Nephron progenitor cell (in vitro differentiated cells): ENCODE measurements around the gene SLC30A3.

ENCODE experiments used
- DNase-seq: peaks from one replicate; pipeline ENCODE4 v3.0.0; 2021
- H3K27ac Mint-ChIP-seq: 2 replicates; pipeline ENCODE4 v1.8.0; 2021; ENCODE audit warnings: mild to moderate bottlenecking, moderate library complexity, mixed read lengths
- H3K27me3 Mint-ChIP-seq: 2 replicates; pipeline ENCODE4 v1.8.0; 2021; ENCODE audit warnings: mild to moderate bottlenecking, low read depth, mixed read lengths; ENCODE audit not compliant: poor library complexity
- H3K36me3 Mint-ChIP-seq: 2 replicates; pipeline ENCODE4 v1.8.0; 2021; ENCODE audit warnings: low read depth, mixed read lengths
- H3K4me1 Mint-ChIP-seq: 2 replicates; pipeline ENCODE4 v1.8.0; 2021; ENCODE audit warnings: mixed read lengths
- H3K4me3 Mint-ChIP-seq: 2 replicates; pipeline ENCODE4 v1.8.0; 2021; ENCODE audit warnings: mild to moderate bottlenecking, moderate library complexity, mixed read lengths
- H3K9me3 Mint-ChIP-seq: 2 replicates; pipeline ENCODE4 v1.8.0; 2021; ENCODE audit warnings: mild to moderate bottlenecking, moderate library complexity, mixed read lengths
- CTCF ChIP-seq: fragments of 200-600 bp; sonication (generic); IDR thresholded peaks from 2 replicates; pipeline ENCODE4 v1.5.0; 2021; ENCODE audit warnings: antibody characterized with exemption

The SLC30A3 gene

GRCh38 chr2:27243391-27244130 lies 19.3 kb downstream of the SLC30A3 start:
- no peak for TF ChIP-seq CTCF
- no peak overlapping the region for H3K4me3 Mint-ChIP-seq
- no peaks in the 10 kb centered on the region for H3K9me3 Mint-ChIP-seq
- H3K27me3 Mint-ChIP-seq, result peaks cover 3% of the 10 kb centered on the region
- peaks cover 41% of the 10 kb centered on the region for H3K36me3 Mint-ChIP-seq
- peak overlapping the region; percentile 39 for H3K27ac Mint-ChIP-seq
- no peak for DNase-seq
- peaks cover 8% of the 10 kb centered on the region for H3K4me1 Mint-ChIP-seq

- no peaks in the 10 kb centered on the region for H3K9me3 Mint-ChIP-seq
- H3K4me3 Mint-ChIP-seq, result no peak overlapping the region
- H3K27me3 Mint-ChIP-seq, result peaks cover 3% of the 10 kb centered on the region
- DNase-seq, result no peak
- peaks cover 49% of the 10 kb centered on the region for H3K36me3 Mint-ChIP-seq
- no peak overlapping the region for H3K27ac Mint-ChIP-seq
- no peak for TF ChIP-seq CTCF
- no peaks in the 10 kb centered on the region for H3K4me1 Mint-ChIP-seq
These were observed 20.3 kb downstream of the SLC30A3 start for GRCh38 chr2:27242614-27242951.

GRCh38 chr2:27241761-27242613 lies 20.9 kb downstream of the SLC30A3 start:
- no peaks in the 10 kb centered on the region for H3K27me3 Mint-ChIP-seq
- no peak overlapping the region for H3K4me3 Mint-ChIP-seq
- no peak overlapping the region for H3K27ac Mint-ChIP-seq
- H3K9me3 Mint-ChIP-seq, result no peaks in the 10 kb centered on the region
- H3K4me1 Mint-ChIP-seq, result no peaks in the 10 kb centered on the region
- TF ChIP-seq CTCF, result no peak
- peaks cover 55% of the 10 kb centered on the region for H3K36me3 Mint-ChIP-seq
- DNase-seq, result no peak

- Mint-ChIP-seq H3K9me3 (no peaks in the 10 kb centered on the region), H3K4me3 (no peak overlapping the region), H3K27ac (peak overlapping the region; percentile 84), H3K4me1 (no peaks in the 10 kb centered on the region), H3K36me3 (peaks cover 61% of the 10 kb centered on the region), H3K27me3 (no peaks in the 10 kb centered on the region)
- DNase-seq, result no peak
- no peak for TF ChIP-seq CTCF
These were observed 22.4 kb downstream of the SLC30A3 start for GRCh38 chr2:27240406-27240805.

- Mint-ChIP-seq H3K4me3 (no peak overlapping the region), H3K27me3 (no peaks in the 10 kb centered on the region), H3K36me3 (peaks cover 67% of the 10 kb centered on the region), H3K9me3 (no peaks in the 10 kb centered on the region), H3K27ac (no peak overlapping the region), H3K4me1 (no peaks in the 10 kb centered on the region)
- TF ChIP-seq CTCF, result no peak
- DNase-seq, result no peak
These were observed 23.9 kb downstream of the SLC30A3 start for GRCh38 chr2:27238976-27239375.
